Measurements from ENCODE around the gene LRMDA. TPM values are rescaled to one million over a fixed set of nuclear protein-coding genes. Genes with fewer than 3 reads are reported as not detected.

Gene LRMDA
- total and polyA plus RNA-seq, 2 of the 13 experiments (the other 11 are each of a cell fraction or from before 2014, with no cell fraction given), result 13.4 to 22.0 TPM

GRCh38 chr10:75962395-75963061, 531.1 kb downstream of the LRMDA start (continued):
- TF ChIP-seq CREM (IDR thresholded peaks at IDR 0.05) (peak; percentile 57; the same call in 1 of the 2 replicates), CREM (CRISPR knock-in tag; IDR thresholded peaks at IDR 0.05) (no peak), GATAD2A (CRISPR knock-in tag; IDR thresholded peaks at IDR 0.05) (peak; percentile 89), ARID5B (CRISPR knock-in tag; IDR thresholded peaks at IDR 0.05) (peak; percentile 71), ONECUT2 (CRISPR knock-in tag; IDR thresholded peaks at IDR 0.05) (0 out of 2 replicates have a peak, but pooled peaks have one; percentile 31), ZBTB7B (CRISPR knock-in tag; IDR thresholded peaks at IDR 0.05) (no peak), SOX6 (IDR thresholded peaks at IDR 0.05) (no peak), SOX6 (CRISPR knock-in tag; IDR thresholded peaks at IDR 0.05) (peak; percentile 68), TCF12 (IDR thresholded peaks at IDR 0.05) (no peak), TCF12 (CRISPR knock-in tag; IDR thresholded peaks at IDR 0.05) (peak; percentile 56; the same call in 1 of the 2 replicates), TCF7 (IDR thresholded peaks at IDR 0.05; ENCODE audit: low read depth) (peak; percentile 31; the same call in 1 of the 2 replicates), ZSCAN31 (CRISPR knock-in tag; IDR thresholded peaks at IDR 0.05; ENCODE audit: low read depth) (no peak), MAX (IDR thresholded peaks at IDR 0.05) (peak; percentile 58; the same call in 1 of the 2 replicates), SALL1 (CRISPR knock-in tag; IDR thresholded peaks at IDR 0.05) (peak; percentile 75), ZNF235 (CRISPR knock-in tag; IDR thresholded peaks at IDR 0.05; ENCODE audit: borderline replicate concordance) (no peak), HOXA7 (CRISPR knock-in tag; IDR thresholded peaks at IDR 0.05) (no peak), ZBTB21 (CRISPR knock-in tag; IDR thresholded peaks at IDR 0.05) (no peak), EP300 (IDR thresholded peaks at IDR 0.05; ENCODE audit: low read depth in 2 of 2, low read length in 2 of 2) (peak in 1 of 2 experiments; percentile 75; a peak in 2 of 4 replicates), EP300 (CRISPR knock-in tag; IDR thresholded peaks at IDR 0.05; ENCODE audit: borderline replicate concordance) (no peak), ZNF570 (CRISPR knock-in tag; IDR thresholded peaks at IDR 0.05; ENCODE audit: borderline replicate concordance) (no peak), ZSCAN29 (CRISPR knock-in tag; conservative IDR thresholded peaks at IDR 0.05) (0 out of 2 replicates have a peak, but pooled peaks have one; percentile 34), NFIC (IDR thresholded peaks at IDR 0.05; ENCODE audit: low read length) (peak; percentile 73; the same call in 1 of the 2 replicates), FOXA3 (CRISPR knock-in tag; IDR thresholded peaks at IDR 0.05) (peak; percentile 62), FOXP1 (IDR thresholded peaks at IDR 0.05) (no peak), FOXP1 (CRISPR knock-in tag; IDR thresholded peaks at IDR 0.05) (peak; percentile 80; the same call in 1 of the 2 replicates), E2F2 (CRISPR knock-in tag; IDR thresholded peaks at IDR 0.05; ENCODE audit: borderline replicate concordance) (no peak), ZNF264 (CRISPR knock-in tag; IDR thresholded peaks at IDR 0.05) (no peak), SOX5 (CRISPR knock-in tag; IDR thresholded peaks at IDR 0.05; ENCODE audit: borderline replicate concordance) (peak; percentile 14; the same call in 1 of the 2 replicates), MIXL1 (CRISPR knock-in tag; IDR thresholded peaks at IDR 0.05) (peak; percentile 91; the same call in 1 of the 2 replicates), NFYB (CRISPR knock-in tag; IDR thresholded peaks at IDR 0.05) (no peak)

Measured in HepG2 (cell line).